ENCODE measurements around the gene TRIM31.

GRCh38 chr6:30151580-30151979 lies 38.7 kb upstream of the TRIM31 start:
- no peak for TF ChIP-seq CTCF (IDR thresholded peaks at IDR 0.05)
- TF ChIP-seq POLR2A (IDR thresholded peaks at IDR 0.05) = no peak

All from thyroid gland (tissue), 4 donors.